Adipocyte (in vitro differentiated cells): ENCODE measurements around the gene ANKDD1B.
A peak's percentile ranks its signal among the peaks of the same experiment; 100 is the strongest.
"Not testable (repeated sequence)": the region's sequence is repeated elsewhere in the genome, so short reads cannot be mapped to it uniquely, and the experiment has no call there.

ENCODE experiments used
- DNase-seq: peaks from one replicate; pipeline ENCODE4 v3.0.0-alpha.2; 2015; ENCODE audit warnings: low read depth
- H3K27me3 ChIP-seq: replicated peaks from 2 replicates; pipeline ENCODE4 v1.7.0; 2013; ENCODE audit warnings: mild to moderate bottlenecking, low read length, moderate library complexity; ENCODE audit not compliant: control insufficient read depth, insufficient read depth
- H3K36me3 ChIP-seq: 2 replicates; pipeline ENCODE4 v1.7.0; 2013; ENCODE audit warnings: low read length, mild to moderate bottlenecking, moderate library complexity; ENCODE audit not compliant: control insufficient read depth, insufficient read depth, severe bottlenecking
- H3K4me1 ChIP-seq: 2 replicates; pipeline ENCODE4 v1.7.0; 2013; ENCODE audit warnings: mild to moderate bottlenecking, low read length, moderate library complexity; ENCODE audit not compliant: control insufficient read depth, insufficient read depth
- H3K4me3 ChIP-seq: 2 replicates; pipeline ENCODE4 v1.7.0; 2013; ENCODE audit warnings: mild to moderate bottlenecking, low read length, moderate library complexity
- H3K9ac ChIP-seq: 2 replicates; pipeline ENCODE4 v1.7.0; 2013; ENCODE audit warnings: mild to moderate bottlenecking, low read length, moderate library complexity
- H3K9me3 ChIP-seq: 2 replicates; pipeline ENCODE4 v1.7.0; 2013; ENCODE audit warnings: mild to moderate bottlenecking, low read length, moderate library complexity; ENCODE audit not compliant: control insufficient read depth

Gene ANKDD1B

DNA sequence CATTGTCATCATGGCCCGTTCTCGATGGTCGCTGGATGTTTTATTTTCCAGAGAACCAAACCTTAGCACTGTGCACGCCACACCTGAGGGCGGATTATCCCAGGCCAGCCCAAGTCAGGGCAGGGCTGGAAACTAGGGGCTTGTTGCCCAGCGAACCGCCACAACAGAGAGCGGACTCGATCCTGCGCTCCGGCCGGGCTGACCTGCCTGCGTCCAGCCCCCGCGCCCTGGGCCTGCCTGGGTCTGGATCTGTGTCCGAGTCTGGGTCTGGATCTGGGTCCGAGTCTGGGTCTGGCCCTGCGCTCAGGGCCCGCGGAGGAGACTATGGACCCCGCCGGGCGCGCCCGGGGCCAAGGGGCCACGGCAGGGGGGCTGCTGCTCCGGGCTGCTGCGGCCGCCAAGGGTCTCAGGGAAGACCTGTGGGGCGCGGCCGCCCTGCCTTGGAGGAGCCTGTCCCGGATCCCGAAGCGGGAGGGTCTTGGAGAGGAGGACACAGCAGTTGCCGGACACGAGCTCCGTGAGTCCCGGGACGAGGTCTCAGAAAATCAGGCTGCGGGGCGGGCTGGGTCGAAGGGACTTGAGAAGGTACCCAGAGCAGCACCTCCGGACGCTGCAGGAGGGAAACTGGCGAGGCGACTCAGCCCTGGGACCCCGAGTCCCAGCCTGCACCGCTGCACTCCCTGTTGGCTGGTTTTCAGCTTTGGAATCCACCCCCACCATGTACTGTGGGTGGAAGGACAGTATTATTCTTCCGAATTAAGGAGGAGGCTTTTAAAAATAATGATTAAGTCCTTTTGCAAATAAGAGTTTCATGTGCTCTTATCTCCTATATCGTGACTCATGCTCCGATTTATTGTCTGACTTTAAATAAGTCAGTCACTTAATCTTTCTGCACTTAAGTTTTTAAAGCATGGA, at the start of gene ANKDD1B:
ANKDD1B (plus strand) TSS at position 143 of the 915 bp plus-strand sequence; CDS start at position 325, 182 bp downstream.
- Histone ChIP-seq H3K4me1 (peaks cover 13% of the 10 kb centered on the region), H3K9me3 (no peaks in the 10 kb centered on the region), H3K27me3 (no peaks in the 10 kb centered on the region), H3K4me3 (peak within 1 kb of the TSS; percentile 81), H3K36me3 (peaks cover 5% of the 10 kb centered on the region), H3K9ac (peak within 1 kb of the TSS; percentile 80)
- DNase-seq = peak; percentile 45

DNA sequence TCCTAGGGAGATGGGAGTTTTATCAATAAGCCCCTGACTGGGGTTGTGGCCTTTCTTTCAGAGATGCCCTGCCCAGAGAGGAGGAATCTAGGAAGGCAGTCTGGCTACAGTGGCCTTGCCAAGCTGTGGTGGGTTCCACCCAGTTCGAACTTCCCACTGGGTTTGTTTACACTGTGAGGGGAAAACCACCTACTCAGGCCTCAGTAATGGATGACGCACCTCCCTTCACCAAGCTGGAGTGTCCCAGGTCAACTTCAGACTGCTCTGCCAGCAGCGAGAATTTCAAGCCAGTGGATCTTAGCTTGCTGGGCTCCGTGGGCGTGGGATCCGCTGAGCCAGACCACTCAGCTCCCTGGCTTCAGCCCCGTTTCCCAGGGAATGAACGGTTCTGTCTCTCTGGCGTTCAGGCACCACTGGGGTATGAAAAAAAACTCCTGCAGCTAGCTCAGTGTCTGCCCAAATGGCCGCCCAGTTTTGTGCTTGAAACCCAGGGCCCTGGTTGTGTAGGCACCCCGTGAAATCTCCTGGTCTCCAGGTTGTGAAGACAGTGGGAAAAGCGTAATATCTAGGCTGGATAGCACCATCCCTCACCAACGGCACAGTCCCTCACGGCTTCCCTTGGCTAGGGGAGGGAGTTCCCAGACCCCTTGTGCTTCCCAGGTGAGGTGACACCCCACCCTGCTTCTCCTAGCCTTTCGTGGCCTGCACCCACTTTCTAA, 45.1 kb upstream of the ANKDD1B start:
- H3K27me3 ChIP-seq, H3K9ac ChIP-seq, H3K9me3 ChIP-seq, DNase-seq: not testable (repeated sequence)
- H3K4me1 ChIP-seq = peaks cover 24% of the 10 kb centered on the region
- H3K4me3 ChIP-seq = peak overlapping the region; percentile 67
- peaks cover 34% of the 10 kb centered on the region for H3K36me3 ChIP-seq

DNA sequence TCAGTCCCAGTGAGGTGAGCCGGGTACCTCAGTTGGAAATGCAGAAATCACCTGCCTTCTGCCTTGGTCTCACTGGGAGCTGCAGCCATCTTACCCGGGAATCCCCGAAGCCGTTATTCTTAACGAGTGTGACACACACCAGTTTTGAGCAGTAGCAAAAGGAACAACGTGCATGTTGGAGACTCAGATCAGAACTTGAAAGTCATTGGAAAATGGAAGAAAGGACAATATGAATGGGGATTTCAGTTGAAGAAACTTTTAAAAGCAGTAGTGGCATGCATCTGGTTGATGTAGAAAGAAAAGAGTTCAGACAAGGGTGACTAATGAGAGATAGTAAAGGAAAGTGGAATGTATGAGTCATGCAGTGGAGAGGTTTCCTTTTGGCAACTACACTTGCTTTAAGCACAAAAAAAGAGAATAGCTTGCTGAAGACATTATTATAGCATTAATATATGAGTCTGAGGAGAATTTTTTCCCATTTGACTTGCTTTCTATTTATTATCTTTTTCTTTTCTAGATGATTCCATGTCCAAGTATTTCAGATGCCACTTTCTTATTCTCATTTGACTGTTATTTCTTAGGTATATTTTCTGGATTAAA, 44.4 kb upstream of the ANKDD1B start:
- Histone ChIP-seq H3K27me3 (no peaks in the 10 kb centered on the region), H3K4me1 (peaks cover 24% of the 10 kb centered on the region), H3K36me3 (peaks cover 41% of the 10 kb centered on the region), H3K9ac (peak overlapping the region; percentile 41), H3K9me3 (peaks cover 6% of the 10 kb centered on the region), H3K4me3 (peak overlapping the region; percentile 67)
- DNase-seq = peak; percentile 95

DNA sequence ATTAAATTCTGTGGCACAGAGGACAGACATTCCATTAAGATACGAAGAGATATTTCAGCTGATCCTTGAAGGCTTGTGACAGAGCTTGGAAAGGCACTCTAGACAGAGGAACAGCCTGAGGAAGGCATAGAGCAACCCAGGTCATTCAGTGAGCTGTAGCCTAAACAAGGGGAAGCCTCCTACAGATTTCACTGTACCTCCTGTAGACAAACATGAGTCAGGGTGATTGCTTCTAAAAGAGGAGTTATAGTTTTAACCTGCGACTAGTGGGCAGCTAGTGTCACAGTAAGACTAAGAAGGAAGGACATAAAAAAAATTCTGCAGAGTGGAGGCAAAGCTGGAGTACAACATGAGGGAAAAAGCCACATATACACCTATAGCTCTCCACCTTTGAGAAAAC, 43.5 kb upstream of the ANKDD1B start:
- Histone ChIP-seq H3K4me1 (peaks cover 24% of the 10 kb centered on the region), H3K4me3 (peak overlapping the region; percentile 14), H3K27me3 (no peaks in the 10 kb centered on the region), H3K36me3 (peaks cover 41% of the 10 kb centered on the region), H3K9me3 (peaks cover 6% of the 10 kb centered on the region), H3K9ac (peak overlapping the region; percentile 41)
- DNase-seq = peak; percentile 39

DNA sequence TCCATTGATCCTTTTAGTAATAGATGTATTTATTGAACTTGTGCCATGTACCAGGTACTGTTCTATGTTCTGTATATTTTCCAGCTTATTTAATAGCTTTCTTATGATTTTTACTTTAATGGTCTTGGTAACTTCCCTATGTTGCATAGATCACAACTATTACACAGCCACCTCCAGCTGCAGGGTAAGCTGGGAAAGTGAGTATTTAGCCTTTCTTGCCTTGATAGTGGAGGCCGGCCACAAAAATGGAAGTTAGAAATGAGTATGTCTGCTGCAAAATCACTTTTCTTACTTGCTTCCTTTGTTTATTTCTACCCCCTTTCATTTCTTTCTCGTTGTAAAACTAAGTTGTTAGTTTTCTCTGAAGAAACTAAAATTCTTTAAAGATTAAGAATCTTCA, 43.1 kb upstream of the ANKDD1B start:
- Histone ChIP-seq H3K4me1 (peaks cover 24% of the 10 kb centered on the region), H3K27me3 (no peaks in the 10 kb centered on the region), H3K9me3 (peaks cover 4% of the 10 kb centered on the region), H3K4me3 (no peak overlapping the region), H3K9ac (no peak overlapping the region), H3K36me3 (peaks cover 41% of the 10 kb centered on the region)
- no peak for DNase-seq

DNA sequence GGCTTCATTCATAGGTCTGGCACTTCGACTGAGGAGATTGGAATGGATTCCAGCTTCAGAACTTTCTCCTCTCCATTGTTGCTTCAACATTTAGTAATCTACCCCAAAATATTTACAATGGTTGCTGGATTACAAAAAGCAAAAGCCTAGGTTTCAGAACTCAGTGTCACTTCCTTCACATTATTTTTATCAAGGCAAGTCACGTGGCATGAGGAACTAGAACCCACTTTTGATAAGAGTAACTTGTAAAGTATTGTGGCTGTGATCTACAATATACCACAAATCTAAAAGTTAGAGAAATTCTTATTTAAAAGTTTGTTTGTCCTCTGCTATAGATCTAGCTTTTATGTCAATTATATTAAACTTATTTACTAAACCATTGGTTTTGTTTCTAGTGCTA, 39.7 kb upstream of the ANKDD1B start:
- Histone ChIP-seq H3K36me3 (peaks cover 46% of the 10 kb centered on the region), H3K9ac (no peak overlapping the region), H3K4me1 (peaks cover 33% of the 10 kb centered on the region), H3K4me3 (no peak overlapping the region), H3K27me3 (no peaks in the 10 kb centered on the region), H3K9me3 (no peaks in the 10 kb centered on the region)
- DNase-seq = no peak

DNA sequence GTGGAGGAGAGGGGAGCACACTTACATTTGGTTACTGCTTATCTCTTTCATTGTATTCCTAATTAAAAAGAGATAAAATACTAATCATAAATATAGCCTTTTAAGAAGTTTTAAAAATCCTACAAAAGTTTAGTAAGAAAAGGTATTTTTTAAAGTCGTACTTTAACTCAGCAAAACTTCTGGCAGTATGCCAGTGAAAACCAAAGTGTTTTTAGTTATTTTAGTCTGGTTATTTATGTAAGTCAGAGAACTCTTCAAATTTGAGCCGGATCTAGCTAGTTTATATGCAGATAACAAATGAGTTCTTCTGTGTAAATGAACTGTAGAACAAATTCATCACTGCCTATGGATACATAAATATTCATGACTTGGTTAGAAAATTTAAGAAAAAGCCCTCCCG, 36.5 kb upstream of the ANKDD1B start:
- DNase-seq = peak; percentile 51
- H3K4me3 ChIP-seq = no peak overlapping the region
- peaks cover 18% of the 10 kb centered on the region for H3K4me1 ChIP-seq
- H3K36me3 ChIP-seq = peaks cover 59% of the 10 kb centered on the region
- no peak overlapping the region for H3K9ac ChIP-seq
- no peaks in the 10 kb centered on the region for H3K9me3 ChIP-seq
- no peaks in the 10 kb centered on the region for H3K27me3 ChIP-seq

DNA sequence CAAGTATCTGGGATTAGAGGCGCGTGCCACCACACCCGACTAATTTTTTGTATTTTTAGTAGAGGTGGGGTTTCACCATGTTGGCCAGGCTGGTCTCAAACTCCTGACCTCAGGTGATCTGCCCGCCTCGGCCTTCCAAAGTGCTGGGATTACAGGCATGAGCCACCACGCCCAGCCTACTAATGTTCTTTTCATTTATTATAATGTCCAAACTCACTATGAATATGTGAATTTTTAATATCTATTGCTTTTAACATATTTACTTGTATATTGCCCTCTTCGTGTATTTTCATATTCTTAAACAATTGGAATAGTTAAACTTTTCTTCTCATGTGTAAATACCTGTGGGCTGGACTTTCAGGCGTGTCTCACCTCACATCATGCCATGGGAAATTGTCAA, 33.0 kb upstream of the ANKDD1B start:
- not testable (repeated sequence) for H3K27me3 ChIP-seq, H3K4me3 ChIP-seq, H3K9ac ChIP-seq, H3K9me3 ChIP-seq, DNase-seq
- H3K36me3 ChIP-seq = peaks cover 71% of the 10 kb centered on the region
- H3K4me1 ChIP-seq = peaks cover 18% of the 10 kb centered on the region

DNA sequence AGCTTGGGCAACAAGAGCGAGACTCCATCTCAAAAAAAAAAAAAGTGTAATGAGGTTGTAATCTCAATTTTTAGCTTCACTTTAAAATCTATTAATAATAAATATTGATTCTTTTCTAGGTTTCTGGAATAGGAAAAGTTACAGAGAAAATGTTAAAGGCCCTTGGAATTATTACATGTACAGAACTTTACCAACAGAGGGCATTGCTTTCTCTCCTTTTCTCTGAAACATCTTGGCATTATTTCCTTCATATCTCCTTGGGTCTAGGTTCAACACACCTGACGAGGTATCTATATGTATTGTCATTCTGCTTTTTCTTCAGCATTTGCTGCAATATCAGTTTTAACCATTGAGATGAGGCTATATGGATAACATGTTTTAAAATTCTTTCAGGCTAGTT, 26.6 kb upstream of the ANKDD1B start:
- Histone ChIP-seq H3K36me3 (peaks cover 83% of the 10 kb centered on the region), H3K4me3 (no peak overlapping the region), H3K27me3 (no peaks in the 10 kb centered on the region), H3K9ac (no peak overlapping the region), H3K9me3 (no peaks in the 10 kb centered on the region), H3K4me1 (peaks cover 10% of the 10 kb centered on the region)
- DNase-seq = no peak

DNA sequence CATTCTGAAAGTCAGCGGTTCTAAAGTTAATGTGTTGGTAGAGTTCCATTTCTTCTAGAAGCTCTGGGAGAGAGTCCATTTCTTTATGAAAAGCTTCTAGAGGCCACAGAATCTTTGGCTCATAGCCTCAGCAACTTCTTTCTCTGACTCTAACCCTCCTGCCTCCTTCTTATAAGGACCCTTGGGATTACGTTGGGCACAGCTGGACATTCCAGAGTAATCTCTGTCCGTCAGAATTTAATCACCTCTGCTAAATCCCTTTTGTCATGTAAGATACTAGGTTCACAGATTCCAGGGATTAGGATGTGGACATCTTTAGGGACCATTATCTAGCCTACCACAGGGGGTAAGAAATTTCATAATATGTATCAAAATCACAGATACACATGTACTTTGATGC, 22.6 kb upstream of the ANKDD1B start:
- no peak for DNase-seq
- no peak overlapping the region for H3K4me3 ChIP-seq
- no peak overlapping the region for H3K9ac ChIP-seq

DNA sequence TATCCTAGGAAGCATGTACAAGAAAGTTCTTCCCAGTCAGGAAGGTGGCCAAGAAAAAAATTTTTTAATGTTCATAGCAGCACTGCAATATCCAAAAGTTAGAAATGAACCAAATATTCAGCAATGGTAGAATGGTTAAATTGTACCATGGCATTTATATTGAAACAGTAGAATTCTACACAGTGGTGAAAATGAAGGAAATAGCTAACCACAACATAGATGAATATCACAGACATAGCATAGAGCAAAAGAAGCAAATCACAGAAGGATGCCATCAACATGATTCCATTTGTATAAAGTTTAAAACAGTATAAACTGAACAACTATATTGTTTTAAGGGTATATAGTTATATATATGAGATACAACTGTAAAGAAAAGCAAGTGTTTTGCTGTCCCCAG, 10.7 kb upstream of the ANKDD1B start:
- no peak for DNase-seq
- peaks cover 85% of the 10 kb centered on the region for H3K36me3 ChIP-seq
- no peak overlapping the region for H3K9ac ChIP-seq
- no peaks in the 10 kb centered on the region for H3K27me3 ChIP-seq
- H3K4me3 ChIP-seq = no peak overlapping the region
- no peaks in the 10 kb centered on the region for H3K9me3 ChIP-seq
- no peaks in the 10 kb centered on the region for H3K4me1 ChIP-seq

More for the DNA sequence above, 22.6 kb upstream of the ANKDD1B start:
- Histone ChIP-seq H3K9me3 (no peaks in the 10 kb centered on the region), H3K36me3 (peaks cover 85% of the 10 kb centered on the region), H3K4me1 (peaks cover 10% of the 10 kb centered on the region), H3K27me3 (no peaks in the 10 kb centered on the region)
